Epithelial cell of proximal tubule (primary cell): ENCODE measurements around the gene CDHR3. TPM values are rescaled to one million over a fixed set of nuclear protein-coding genes. Genes with fewer than 3 reads are reported as not detected.

Experiments
- DNase-seq: peaks from one replicate; pipeline ENCODE4 v3.0.0-alpha.2; 2011; ENCODE audit warnings: low read depth
- H3K4me3 ChIP-seq: 2 replicates; pipeline ENCODE4 v1.5.1; 2011; ENCODE audit warnings: low read depth, mild to moderate bottlenecking, low read length
- total RNA-seq: library from RNA; depleted of rRNA; stranded (reverse); fragments of >200 nt; gene quantifications from 2 replicates; pipeline ENCODE4 v1.2.3, GENCODE V29; 2015
- TF ChIP-seq, protein P1 (sequence below): conservative IDR thresholded peaks from 2 replicates; pipeline ENCODE4 v1.5.1; 2012; ENCODE audit warnings: low read depth, mild to moderate bottlenecking, low read length

CDHR3 gene, protein sequence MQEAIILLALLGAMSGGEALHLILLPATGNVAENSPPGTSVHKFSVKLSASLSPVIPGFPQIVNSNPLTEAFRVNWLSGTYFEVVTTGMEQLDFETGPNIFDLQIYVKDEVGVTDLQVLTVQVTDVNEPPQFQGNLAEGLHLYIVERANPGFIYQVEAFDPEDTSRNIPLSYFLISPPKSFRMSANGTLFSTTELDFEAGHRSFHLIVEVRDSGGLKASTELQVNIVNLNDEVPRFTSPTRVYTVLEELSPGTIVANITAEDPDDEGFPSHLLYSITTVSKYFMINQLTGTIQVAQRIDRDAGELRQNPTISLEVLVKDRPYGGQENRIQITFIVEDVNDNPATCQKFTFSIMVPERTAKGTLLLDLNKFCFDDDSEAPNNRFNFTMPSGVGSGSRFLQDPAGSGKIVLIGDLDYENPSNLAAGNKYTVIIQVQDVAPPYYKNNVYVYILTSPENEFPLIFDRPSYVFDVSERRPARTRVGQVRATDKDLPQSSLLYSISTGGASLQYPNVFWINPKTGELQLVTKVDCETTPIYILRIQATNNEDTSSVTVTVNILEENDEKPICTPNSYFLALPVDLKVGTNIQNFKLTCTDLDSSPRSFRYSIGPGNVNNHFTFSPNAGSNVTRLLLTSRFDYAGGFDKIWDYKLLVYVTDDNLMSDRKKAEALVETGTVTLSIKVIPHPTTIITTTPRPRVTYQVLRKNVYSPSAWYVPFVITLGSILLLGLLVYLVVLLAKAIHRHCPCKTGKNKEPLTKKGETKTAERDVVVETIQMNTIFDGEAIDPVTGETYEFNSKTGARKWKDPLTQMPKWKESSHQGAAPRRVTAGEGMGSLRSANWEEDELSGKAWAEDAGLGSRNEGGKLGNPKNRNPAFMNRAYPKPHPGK
- 0.17 and 0.80 TPM in 2 replicates for total RNA-seq

DNA sequence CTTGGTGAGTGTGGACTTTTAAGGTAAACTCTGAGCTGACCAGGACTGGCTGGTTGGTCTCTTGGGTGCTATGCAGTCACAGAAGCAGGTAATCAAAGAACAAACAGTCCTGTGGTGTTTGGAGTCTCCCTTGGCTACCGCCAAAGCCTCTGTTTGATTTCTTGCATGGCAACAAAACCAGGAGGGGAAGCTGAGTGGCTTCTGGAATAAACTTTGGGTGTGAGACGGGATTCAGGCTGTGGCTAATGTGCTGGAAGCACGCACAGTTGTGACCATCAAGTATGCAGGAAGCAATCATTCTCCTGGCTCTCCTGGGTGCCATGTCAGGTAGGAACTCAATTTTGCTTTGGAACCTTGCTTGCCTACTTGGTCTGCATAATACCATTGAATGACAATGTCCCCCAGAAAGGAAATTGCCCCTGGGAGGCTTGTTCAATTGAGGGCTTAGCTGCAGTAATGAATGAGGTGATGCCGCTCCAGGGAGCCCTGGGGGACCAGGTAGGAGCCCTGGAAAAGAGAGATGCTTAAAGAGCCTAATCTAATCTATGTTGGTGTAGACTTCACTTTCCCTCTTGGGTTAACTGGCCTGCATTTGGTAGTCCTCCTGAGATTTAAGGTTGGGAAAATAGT lies at the start of gene CDHR3:
Gene CDHR3, plus strand, starts transcription at position 227 of the 630 bp plus-strand sequence. Its CDS starts 55 bp downstream, at position 282.
- DNase-seq: no peak
- H3K4me3 ChIP-seq: no peak within 1 kb of the TSS
- TF ChIP-seq, protein P1, sequence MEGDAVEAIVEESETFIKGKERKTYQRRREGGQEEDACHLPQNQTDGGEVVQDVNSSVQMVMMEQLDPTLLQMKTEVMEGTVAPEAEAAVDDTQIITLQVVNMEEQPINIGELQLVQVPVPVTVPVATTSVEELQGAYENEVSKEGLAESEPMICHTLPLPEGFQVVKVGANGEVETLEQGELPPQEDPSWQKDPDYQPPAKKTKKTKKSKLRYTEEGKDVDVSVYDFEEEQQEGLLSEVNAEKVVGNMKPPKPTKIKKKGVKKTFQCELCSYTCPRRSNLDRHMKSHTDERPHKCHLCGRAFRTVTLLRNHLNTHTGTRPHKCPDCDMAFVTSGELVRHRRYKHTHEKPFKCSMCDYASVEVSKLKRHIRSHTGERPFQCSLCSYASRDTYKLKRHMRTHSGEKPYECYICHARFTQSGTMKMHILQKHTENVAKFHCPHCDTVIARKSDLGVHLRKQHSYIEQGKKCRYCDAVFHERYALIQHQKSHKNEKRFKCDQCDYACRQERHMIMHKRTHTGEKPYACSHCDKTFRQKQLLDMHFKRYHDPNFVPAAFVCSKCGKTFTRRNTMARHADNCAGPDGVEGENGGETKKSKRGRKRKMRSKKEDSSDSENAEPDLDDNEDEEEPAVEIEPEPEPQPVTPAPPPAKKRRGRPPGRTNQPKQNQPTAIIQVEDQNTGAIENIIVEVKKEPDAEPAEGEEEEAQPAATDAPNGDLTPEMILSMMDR: no peak

DNA sequence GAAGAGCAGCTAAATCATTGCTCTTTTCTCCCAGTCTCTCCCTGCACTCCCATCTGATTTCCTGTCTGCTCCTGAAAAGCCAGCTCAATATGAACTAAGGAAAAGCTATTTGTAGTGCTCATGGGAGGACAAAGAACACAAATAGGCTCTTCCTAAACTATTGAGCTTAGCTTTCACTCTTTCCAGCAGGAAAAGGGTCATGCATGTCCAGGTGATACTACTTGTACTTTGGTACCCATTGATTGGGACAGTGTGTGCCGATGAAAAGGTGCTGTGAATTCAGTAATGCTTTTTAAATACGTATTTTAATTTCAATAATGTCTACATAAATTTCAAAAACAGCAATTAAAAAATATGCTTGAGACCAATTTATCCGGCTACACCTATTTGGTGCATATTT lies 49.1 kb upstream of the CDHR3 start:
- TF ChIP-seq, protein P1: no peak
- no peak for DNase-seq

DNA sequence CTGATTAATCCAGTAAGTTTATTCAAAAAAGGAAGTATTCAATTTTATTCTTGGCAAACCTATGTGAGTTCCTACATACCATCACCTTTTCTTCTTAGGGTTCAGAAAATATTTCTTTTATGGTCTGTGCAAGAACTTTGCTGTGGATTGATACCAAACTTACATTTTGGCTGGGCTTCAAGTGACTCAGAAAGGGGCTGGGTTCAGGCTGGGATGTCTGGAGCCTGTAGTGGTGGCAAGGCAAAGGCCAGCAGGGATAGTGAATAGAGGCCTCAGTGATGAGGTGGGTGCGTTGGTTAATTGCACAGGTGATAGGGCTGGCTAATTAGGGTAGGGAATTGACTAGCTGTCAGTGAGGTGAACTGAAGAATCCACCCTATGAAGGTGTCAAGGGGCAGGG lies 46.5 kb upstream of the CDHR3 start:
- DNase-seq: no peak
- TF ChIP-seq, protein P1: no peak
- H3K4me3 ChIP-seq: no peak overlapping the region

More for the DNA sequence above, 49.1 kb upstream of the CDHR3 start:
- no peak overlapping the region for H3K4me3 ChIP-seq

DNA sequence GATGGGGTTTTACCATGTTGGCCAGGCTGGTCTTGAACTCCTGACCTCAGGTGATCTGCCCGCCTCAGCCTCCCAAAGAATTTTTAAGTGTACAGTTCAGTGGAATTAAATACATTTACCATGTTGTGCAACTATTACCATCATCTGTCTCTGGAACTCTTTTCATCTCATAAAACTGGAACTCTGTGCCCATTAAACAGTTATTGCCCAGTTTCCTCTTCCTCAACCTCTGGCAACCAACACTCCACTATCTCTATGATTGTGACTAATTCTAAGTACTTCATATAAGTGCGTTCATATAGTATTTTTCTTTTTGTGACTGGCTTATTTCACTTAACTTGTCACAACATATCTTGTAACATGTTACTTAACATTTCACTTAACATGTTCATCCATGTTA lies 45.4 kb upstream of the CDHR3 start:
- no peak overlapping the region for H3K4me3 ChIP-seq
- TF ChIP-seq, protein P1: no peak
- DNase-seq: no peak

DNA sequence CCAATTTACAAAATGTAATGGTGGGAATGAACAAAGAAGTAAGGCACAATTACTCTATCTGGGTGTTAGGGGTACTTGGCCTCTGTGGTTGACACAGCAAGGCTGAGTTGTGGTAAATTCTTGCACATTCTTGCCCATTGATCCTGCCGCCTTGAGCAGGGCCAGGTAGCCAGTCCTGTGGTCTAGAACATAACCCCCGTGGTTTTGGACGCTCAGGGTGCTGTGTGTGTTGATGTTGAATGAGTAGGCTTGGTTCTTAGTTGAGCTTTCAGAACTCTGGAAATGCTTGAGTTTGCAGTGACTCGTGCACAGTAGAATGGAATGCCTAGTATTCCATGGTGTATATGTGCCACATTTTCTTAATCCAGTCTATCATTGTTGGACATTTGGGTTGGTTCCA lies 42.3 kb upstream of the CDHR3 start:
- TF ChIP-seq, protein P1: no peak
- no peak overlapping the region for H3K4me3 ChIP-seq
- no peak for DNase-seq

DNA sequence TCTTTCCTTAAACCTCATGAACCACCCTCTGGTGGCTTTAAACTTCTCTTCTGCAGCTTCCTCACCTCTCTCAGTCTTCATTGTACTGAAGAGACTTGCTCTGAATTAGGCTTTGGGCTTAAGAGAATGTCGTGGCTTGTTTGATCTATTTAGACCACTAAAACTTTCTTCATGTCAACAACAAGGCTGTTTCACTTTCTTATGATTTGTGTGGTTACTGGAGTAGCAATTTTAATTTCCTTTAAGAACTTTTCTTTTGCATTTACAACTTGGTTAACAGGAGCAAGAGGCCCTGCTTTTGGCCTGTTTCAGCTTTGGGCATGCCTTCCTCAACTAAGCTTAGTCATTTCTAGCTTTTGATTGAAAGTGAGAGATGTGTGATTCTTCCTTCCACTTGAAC lies 38.1 kb upstream of the CDHR3 start:
- no peak overlapping the region for H3K4me3 ChIP-seq
- TF ChIP-seq, protein P1: no peak
- DNase-seq: no peak
